OCI-M1 (cell line): Measurements from ENCODE around the gene FBXL13.
"Not testable (repeated sequence)": the region's sequence is repeated elsewhere in the genome, so short reads cannot be mapped to it uniquely, and the experiment has no call there.

Experiments
- DNase-seq: peaks from one replicate; lab custom pipeline; 2025; lab: John Stamatoyannopoulos, UW

The FBXL13 gene

DNA sequence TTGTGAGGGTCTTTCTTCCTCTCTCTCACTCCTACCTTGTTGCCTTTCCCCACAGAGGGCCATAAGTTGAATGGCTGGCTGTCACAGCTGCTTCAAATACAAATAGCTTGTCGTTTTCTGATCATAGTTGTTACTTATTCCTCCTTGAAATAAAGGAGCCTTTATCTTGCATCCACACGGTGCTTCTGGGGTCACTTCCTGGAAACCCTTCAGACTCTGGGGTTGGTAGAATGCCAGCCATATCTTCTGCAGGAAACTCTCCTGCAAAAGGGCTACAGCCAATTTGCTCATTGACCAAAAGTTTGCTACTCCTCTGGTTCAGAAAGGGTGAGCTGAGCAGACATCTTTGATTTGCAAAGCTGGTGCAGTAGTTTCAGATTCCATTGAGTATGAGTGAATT lies 255.4 kb downstream of the FBXL13 start:
- peak; percentile 42 for DNase-seq

DNA sequence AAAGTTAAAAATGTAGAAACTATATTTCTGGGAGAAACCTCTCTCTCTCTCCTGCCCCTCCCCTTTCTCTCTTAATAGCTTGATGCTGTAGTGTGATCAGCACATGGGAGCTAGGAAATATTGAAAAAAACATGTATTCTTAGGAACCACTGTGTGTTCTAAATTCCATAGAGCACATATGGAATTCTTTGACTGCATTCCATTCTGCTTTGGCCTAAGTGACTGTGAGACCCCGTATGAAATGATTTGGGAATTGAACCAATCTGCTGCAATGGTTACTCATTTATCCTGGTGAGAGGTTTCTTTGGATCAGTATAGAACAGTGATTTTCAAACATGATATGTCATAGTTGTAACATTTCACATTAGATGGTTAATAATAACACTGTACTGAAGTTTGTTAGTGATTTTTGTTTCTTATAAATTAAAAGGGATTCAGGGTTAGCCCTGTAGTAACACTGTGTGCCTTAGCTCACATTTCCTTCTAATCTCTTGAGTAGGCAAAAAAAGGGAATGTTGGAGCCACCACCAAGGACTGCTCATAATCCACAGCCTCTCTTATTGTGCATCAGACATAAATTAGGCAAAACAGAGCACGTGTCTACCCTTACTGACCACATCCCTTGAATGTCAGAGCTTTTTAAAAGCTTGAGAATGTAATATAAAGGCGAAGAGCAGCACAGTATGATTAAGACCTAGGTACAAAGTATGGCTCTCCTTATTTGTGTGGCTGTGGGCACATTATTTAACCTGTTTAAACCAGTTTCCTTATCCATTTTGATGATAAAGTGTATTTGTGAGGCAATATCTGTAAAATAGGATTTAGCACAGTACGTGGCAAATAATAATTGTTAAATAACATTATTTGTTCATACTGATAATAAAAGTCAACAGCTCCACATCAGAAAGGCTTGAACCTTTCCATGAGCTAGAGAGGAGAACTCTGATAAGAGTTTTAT lies 256.7 kb downstream of the FBXL13 start:
- DNase-seq = no peak

DNA sequence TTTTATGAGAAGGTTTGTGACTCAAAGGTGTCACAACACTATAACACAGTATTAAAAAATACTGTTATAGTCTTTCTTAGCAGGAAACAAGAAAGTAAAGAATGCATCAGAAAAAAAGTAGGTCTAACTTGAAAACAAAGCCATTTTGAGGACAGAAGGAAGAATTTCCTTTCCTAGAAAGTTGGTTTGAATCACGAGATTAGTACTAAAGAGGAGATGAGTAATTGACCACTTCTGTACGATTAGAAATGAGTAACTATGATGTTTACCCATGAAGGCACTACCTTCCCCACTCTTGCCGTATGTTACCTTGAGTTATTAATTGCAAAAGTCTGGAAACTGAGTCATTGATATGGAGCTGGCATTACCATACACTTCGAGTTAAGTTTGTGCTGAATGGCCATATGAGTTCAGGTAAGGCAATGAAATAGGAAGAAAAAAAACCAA lies 260.5 kb downstream of the FBXL13 start:
- DNase-seq = no peak

DNA sequence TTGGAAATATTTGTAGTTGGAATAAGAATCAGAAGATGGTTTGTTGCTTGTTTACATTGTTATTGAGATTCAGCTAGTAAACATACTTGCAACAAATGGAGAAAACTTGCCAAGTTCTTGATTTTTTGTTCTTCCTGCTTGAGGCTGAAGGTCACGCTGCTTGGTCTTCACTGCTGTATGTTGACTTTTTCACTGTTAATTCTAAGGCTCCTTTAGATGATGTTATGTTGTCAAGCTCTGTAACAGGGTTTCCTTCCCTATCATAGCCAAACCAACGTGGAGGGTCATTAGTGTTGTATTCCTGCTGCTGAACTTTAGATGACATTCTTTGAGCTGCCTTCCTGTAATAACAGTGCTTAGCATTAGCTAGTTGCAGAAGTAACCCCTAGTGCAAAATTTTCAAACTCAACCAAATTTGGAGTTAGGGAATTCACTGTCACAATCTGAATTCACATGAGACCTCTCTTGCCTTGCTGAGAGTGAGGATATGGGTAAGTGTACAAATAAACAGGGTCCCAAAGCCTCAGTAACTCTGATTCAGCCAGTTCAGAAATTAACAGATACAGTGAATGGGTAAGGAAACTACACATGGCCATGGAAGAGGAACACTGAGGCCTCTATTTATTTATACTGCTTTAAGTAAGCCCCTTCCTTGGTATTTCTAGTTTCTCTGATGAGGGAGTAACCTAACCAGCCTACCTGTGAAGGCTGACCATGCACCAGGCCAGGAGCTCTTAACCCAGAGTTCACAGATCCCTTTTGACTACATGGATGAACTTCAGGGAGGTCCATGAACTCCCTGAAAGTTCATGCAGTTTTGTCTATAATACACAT lies 261.2 kb downstream of the FBXL13 start:
- no peak for DNase-seq

DNA sequence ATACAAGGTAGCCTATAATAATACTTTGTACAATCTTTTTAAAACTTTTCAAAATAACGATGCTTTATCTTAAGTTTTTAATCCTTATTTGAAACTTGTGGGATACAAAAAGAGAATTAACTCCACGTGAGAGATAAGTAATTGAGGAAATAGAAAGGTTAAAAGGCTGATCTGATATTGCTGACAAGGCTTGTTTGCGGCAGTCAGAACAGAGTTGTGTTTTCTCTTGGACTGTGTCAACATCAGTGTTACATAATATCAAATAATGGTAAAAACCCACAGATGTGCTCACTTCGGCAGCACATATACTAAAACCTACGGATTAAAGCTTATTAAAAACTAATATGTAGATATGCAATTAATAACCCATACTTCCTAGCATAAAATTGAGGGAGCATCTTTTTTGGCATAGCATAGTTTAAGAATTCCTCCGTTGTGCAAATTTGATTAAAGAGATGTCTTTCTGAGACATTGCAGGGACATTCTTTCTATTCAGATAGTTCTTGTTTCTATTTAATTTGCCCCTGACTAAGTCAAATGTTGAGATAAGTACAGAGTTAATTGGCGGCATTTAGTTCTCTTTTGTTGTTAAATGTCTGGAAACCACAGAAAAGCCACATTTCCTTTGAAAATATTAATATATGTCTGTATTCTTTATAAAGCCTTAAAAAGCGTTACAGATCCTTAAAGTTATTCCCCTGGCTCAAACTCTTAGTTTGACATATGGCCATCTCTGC lies 262.5 kb downstream of the FBXL13 start:
- DNase-seq = no peak

DNA sequence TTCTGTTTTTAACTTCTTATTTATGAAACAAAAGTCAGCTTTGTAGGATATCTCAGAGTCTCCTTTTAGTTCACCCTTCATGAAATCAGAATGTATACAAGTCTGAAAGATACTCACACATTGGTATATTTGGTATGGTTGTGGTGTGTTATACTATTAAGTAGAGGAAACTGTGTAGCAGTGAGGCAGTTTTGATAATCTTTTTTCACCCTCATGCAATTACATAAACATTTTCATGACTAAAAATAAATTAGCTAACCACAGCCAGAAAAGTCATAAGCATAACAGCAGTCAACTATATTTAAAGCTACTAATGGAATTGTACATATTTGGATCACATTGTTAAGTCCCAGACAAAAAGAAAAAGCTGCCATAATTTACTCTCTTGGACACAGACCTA lies 263.7 kb downstream of the FBXL13 start:
- DNase-seq = no peak

DNA sequence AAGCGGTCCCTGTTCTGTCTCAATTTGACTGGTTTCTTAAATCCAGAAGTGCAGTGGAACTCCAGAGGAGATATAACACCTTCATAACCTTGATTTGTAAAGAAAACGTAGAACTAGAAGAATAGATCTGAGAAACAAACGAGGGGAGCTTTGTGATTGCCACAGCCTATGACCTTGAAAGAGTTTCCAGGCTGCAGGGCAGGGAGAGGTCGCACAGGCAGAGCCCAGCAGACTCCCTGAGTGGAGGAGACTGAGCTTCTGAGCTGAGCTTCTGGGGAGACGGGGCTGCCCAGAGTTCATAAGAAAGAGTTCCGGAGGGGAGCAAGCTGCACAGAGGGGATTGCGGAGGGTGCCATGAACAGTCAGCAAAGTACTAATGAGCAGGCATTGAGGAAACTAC lies 268.0 kb downstream of the FBXL13 start:
- DNase-seq = no peak

DNA sequence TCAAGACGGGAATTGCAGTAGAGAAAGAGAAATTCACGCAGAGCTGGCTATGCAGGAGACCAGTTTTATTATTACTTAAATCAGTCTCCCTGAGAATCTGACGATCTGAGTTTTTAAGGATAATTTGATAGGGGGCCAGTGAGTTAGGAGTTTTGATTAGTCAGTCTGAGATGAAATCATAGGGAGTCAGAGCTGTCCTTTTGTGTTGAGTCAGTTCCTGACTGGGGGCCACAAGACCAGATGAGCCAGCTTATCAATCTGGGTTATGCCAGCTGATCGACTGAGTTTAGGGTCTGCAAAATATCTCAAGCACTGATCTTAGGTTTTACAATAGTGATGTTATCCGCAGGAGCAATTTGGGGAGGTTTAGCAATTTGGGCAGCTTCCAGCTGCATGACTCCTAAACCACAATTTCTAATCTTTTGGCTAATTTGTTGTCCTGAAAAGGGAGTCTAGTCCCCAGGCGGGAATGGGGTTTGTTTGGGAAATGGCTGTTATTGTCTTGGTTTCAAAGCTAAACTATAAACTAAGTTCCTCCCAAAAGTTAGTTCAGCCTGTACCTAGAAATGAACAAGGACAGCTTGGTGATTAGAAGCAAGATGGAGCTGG lies 278.5 kb downstream of the FBXL13 start:
- not testable (repeated sequence) for DNase-seq

DNA sequence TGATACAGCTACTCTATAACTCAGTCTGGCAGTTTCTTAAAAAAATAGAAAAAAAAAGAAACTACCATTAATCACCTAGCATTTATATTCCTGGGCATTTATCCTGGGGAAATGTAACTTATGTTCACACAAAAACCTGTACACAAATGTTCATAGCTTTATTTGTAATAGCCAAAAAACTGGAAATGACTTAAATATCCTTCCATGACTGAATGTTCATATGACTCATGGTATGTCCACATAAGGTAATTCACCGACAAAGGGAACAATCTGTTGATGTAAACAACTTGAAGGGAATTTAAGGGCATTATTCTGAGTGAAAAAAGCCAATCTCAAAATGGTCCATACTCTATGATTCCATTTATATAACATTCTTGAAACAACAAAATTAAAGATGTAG lies 280.0 kb downstream of the FBXL13 start:
- not testable (repeated sequence) for DNase-seq

DNA sequence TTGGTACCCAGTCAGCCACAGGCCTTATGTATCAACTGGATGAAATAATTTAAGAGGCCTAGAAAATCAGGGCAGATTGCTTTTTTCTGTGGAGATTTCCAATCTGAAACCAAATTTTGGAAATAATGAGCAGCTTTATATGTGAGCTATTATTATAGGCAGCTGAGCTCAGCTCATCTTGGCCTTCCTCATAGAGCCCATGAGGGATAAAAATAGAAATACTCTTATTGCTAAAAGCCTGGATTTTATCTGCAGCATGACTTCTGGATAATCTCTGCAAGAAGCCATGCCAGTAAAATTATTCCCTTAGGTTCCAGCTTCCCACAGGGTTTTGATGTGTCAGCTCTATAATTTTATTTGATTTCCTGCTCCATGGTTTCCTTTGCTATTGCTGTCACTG lies 282.8 kb downstream of the FBXL13 start:
- not testable (repeated sequence) for DNase-seq

DNA sequence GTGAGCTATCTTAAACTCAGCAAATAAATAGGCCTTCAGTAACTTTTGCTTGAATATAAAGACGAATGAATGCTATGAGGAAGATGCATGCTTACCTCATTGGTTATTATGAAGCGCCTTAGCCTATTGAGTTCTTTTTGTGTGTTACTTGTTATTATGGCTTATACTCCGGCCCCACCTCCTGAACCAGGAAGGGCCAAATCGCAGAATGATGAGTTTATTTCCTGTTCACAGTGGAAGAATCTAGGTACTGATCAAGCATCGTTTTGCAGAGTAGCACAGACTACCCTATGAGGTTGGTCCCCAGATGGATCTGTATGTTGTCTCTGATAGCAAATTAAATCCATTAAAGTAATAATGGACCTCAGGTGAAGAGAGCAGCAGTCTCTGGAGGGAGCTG lies 283.2 kb downstream of the FBXL13 start:
- DNase-seq = not testable (repeated sequence)

DNA sequence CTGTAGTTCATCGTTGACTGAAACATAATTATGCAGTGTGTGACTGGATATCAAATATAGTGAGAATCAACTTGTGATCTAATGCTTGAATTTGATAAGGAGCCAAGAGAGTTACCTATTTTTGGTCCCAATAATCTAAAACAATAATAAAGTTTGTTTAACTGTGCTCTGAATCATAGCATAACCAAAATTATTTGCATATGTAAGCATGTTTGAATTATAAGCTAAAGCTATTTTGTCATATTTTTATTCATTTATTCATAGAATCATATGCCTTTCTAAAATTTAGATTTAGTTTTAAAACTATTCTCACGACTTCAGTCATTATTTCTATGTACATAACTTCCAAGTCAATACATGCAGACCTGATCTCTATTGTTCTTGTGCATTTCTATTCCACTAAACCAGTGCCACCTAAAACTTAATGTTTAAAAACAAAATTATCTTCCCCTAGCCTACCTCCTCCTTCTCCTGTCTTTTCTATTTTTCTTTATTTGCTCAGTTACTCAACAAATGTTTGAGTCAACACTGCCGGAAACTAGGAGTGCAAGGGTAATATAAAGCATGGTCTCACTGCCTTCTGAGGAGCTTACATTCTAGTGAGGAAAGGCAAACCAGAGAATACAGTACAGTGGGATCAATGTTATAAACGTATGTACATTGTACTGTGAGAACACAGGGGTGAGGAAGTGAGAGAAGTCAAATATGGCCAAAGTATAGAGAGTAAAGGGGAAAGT lies 284.1 kb downstream of the FBXL13 start:
- DNase-seq = not testable (repeated sequence)

DNA sequence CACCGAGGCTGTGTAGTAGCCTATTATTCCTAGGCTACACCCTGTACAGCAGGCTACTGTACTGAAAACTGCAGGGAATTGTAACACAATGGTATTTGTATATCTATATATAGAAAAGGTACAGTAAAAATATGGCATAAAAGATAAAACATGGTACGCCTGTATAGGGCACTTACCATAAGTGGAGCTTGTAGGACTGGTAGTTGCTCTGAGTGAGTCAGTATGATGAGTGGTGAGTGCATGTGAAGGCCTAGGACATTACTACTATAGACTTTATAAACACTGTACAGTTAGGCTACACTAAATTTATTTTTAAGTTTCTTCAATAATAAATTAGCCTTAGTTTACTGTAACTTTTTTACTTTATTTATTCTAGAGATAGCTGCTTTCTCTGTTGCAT lies 285.8 kb downstream of the FBXL13 start:
- not testable (repeated sequence) for DNase-seq

DNA sequence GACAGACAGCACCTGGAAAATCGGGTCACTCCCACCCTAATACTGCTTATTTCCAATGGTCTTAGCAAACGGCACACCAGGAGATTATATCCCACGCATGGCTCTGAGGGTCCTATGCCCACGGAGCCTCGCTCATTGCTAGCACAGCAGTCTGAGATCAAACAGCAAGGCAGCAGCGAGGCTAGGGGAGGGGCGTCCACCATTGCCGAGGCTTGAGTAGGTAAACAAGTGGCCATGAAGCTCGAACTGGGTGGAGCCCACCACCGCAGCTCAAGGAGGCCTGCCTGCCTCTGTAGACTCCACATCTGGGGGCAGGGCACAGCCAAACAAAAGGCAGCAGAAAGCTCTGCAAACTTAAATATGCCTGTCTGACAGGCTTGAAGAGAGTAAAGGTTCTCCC lies 293.7 kb downstream of the FBXL13 start:
- DNase-seq = not testable (repeated sequence)

DNA sequence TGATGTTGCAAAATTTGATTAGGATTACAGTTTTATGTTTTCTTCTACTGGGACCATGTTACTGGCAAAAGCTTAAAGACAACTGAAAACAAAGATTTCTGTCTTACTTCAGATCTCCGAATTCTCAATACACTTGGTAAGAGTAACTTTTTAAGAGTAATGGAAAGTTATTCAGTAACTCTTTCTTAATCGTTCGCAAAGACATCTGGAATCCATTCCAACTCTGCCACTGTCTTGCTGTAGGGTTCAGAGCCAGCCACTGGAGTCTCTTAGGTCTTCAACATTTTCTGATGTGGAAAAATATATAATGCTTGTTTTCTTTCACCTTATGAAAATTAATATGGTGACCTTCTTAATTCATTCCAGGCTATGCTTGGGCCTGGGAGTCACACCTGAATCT lies 295.9 kb downstream of the FBXL13 start:
- not testable (repeated sequence) for DNase-seq

DNA sequence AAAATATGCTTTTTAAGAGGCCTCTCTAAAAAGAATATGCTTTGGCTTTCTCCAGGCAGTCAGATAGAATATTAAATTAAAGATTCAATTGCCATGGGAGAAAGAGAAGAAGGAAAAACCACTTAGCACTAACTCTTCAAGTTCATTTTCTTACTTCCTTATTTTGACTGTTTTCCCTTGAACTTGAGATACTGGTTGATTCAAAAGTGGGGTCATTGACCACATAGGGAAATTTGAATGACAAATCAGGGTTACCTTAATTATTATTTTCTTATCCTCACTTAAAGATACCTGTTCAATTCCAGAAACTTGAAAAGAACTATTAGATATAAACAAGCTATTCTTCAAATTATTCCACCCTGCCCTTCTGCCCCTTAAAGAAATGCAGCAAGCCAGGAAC lies 298.4 kb downstream of the FBXL13 start:
- DNase-seq = peak; percentile 3

DNA sequence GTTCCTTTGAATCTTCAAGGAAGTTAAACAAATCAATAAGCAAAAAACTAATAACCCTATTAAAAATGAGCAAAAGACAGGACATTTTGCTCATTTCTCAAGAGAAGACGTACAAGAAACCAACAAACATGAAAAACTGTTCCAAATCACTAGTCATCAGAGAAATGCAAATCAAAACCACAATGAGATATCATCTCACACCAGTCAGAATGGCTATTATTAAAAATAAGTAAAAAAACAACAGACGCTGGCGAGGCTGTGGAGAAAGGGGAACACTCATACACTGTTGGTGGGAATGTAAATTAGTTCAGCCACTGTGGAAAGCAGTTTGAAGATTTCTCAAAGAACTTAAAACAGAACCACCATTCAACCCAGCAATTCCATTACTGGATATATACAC lies 304.1 kb downstream of the FBXL13 start:
- DNase-seq = not testable (repeated sequence)

DNA sequence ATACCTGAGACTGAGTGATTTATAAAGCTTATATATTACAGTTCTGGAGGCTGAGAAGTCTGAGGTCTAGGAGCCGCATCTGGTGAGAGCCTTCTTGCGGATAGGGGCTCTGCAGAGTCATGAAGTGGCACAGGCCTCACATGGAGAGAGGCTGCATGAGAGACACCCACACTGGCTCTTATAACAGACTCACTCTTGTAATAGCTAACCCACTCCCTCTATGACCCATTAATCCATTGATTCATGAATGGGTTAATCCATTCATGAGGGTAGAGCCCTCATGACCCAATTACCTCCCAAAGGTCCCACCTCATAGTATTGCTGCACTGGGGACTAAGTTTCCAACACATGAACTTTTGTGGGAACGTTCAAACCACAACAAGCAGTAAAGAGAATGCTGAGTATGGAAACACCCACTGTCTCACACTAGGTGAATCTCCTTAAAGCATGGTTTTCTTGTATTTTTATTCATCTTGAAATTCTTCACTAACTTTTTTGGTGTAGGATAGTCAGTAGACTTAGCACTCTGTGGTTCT lies 304.9 kb downstream of the FBXL13 start:
- not testable (repeated sequence) for DNase-seq

DNA sequence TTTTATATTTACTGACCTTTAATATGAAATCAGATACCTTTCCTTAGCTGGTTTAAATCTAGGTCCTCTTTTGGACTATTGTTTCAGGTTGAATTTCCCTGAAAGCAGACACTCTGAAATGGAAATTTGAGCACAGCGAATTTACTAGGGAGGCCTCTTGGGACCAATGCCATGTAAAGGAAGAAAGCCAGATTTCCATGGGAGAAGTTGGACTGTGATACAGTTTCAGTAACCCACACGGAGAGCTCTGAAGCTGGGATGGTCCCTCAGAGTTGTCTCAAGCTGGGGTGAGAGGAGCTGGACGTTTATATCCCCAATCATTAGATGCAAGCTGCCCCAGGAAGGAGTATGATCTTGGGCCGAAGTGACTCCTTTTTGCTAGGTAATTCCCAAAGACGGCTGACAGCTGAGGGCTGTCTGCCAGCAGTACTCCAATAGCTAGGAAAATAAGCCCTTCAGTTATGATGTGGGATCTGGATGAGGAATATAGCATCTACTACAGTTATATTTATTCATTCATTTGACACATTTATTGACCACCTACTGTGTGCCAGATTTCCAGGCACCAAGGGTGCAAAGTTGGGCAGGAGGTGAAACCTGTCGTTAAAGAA lies 311.2 kb downstream of the FBXL13 start:
- DNase-seq = not testable (repeated sequence)
